Pancreas (tissue), 10 donors: ENCODE measurements around the gene RGS11. TPM values are rescaled to one million over a fixed set of nuclear protein-coding genes. Genes with fewer than 3 reads are reported as not detected.

ENCODE experiments used
- ATAC-seq, 4 donors: fragments of 200-7000 bp; cut with Tn5 transposase; one replicate each; pipeline versions ENCODE4 v1.8.0 to v1.9.1; 2020; ENCODE audit warnings: mild to moderate bottlenecking in 4 of 4, moderate library complexity in 4 of 4
- DNase-seq, 6 donors: peaks; one replicate each; pipeline ENCODE4 v3.0.0-alpha.2; 2020
- FAIRE-seq: peaks from 2 replicates; lab custom pipeline; 2012; peaks lifted over from hg19 to GRCh38; lab: Jason Lieb, UNC
- H3K27ac ChIP-seq, 4 donors: fragments of 200-600 bp; sonication (generic); 1 replicate in 3 of 4; 2 replicates in 1 of 4; pipeline versions ENCODE4 v1.5.0 to v1.8.0; 2020
- H3K27me3 ChIP-seq, 4 donors: fragments of 200-600 bp; one replicate each; pipeline ENCODE4 v1.8.0; 2021
- H3K36me3 ChIP-seq, 3 donors: fragments of 200-600 bp; sonication (generic) in 1 of 3; one replicate each; pipeline versions ENCODE4 v1.5.0 to v1.8.0; 2020 to 2021
- H3K4me1 ChIP-seq, 3 donors: fragments of 200-600 bp; one replicate each; pipeline ENCODE4 v1.8.0; 2021
- H3K4me3 ChIP-seq, 4 donors: fragments of 200-600 bp; sonication (generic) in 2 of 4; one replicate each; pipeline versions ENCODE4 v1.5.0 to v1.8.0; 2020 to 2021
- H3K9me3 ChIP-seq, 4 donors: fragments of 200-600 bp; one replicate each; pipeline ENCODE4 v1.8.0; 2021
- CTCF ChIP-seq, 4 donors: fragments of 200-600 bp; sonication (generic) in 3 of 4; IDR thresholded peaks; one replicate each; pipeline versions ENCODE4 v1.5.0 to v1.8.0; 2021; ENCODE audit warnings: antibody characterized with exemption in 4 of 4
- whole genome bisulfite sequencing, 2 donors: extraction: QIAGEN DNeasy Blood & Tissue Kit; methylation state at CpG; one replicate each; pipeline ENCODE4 v1.1.7; 2013; 5-methylcytosine and 5-hydroxymethylcytosine counted together
- intact Hi-C, 3 donors: fragments of 100-400 bp; cut with DNase I; formaldehyde crosslinking; loops; one replicate each; pipeline versions ENCODE4 v1.11.1 to v1.14.2; 2022
- polyA plus RNA-seq, 2 donors: library from polyadenylated mRNA; stranded (reverse); fragments of 200-250 nt; gene quantifications; one replicate each; pipeline ENCODE4 v1.2.3, GENCODE V29; 2013
- total RNA-seq, 6 donors: library from RNA; stranded (reverse); fragmentation: NEBNext Ultra II Directional in 4 of 6; extraction: Animal tissue kit (Norgen Biotek cat#: 25700) in 4 of 6; gene quantifications; one replicate each; pipeline versions ENCODE4 v1.2.1 to v1.2.4, GENCODE V29; 2021 to 2023
- donor health status: healthy with polysubstance abuse.
- donor health status: DM: no; HTN: no; CAD: no; lungs with moderate emphysema.
- donor health status: DM: no; HTN: no; CAD: no.
- donor health status: control.
- donor health status: control.
- donor health status: Bipolar disorder and iron deficiency.
- donor health status: DM: yes; HTN: yes; CAD: no.
- donor health status: DM: no; HTN: no; CAD: no.
- donor health status: DM: no; HTN: no; CAD: no.
- donor health status: DM: yes; HTN: yes; CAD: no.

The RGS11 gene
- total and polyA plus RNA-seq, 8 donors: 4.5 to 47.2 (median 8.1) TPM

- no peak for ATAC-seq
- Histone ChIP-seq H3K4me1 (no peaks in the 10 kb centered on the region), H3K4me3 (no peak overlapping the region), H3K27ac (no peak overlapping the region), H3K36me3 (peaks cover 0 to 9% (median 0%) of the 10 kb centered on the region in 3 donors), H3K27me3 (no peaks in the 10 kb centered on the region), H3K9me3 (no peaks in the 10 kb centered on the region)
- peak in 2 of 6 donors; percentile 27 to 68 for DNase-seq
- TF ChIP-seq CTCF (IDR thresholded peaks at IDR 0.05): no peak
- FAIRE-seq: no peak
- 93 to 96% methylated on average over 28 to 32 of the region's 32 CpGs for WGBS, 2 donors
- intact Hi-C loops: no loop called here
These were observed 17.5 kb upstream of the RGS11 start for GRCh38 chr16:293043-293775.

- DNase-seq: peak in 1 of 6 donors; percentile 25
- Histone ChIP-seq H3K36me3 (peaks cover 0 to 14% (median 0%) of the 10 kb centered on the region in 3 donors), H3K9me3 (no peaks in the 10 kb centered on the region), H3K27me3 (no peaks in the 10 kb centered on the region), H3K27ac (no peak overlapping the region), H3K4me3 (no peak overlapping the region), H3K4me1 (no peaks in the 10 kb centered on the region)
- intact Hi-C loops: no loop called here
- no peak for FAIRE-seq
- TF ChIP-seq CTCF (IDR thresholded peaks at IDR 0.05): no peak
- 78 to 80% methylated on average over 17 of the region's 17 CpGs for WGBS, 2 donors
- no peak for ATAC-seq
These were observed 15.8 kb upstream of the RGS11 start for GRCh38 chr16:291539-291938.

- DNase-seq: peak in 3 of 6 donors; percentile 39 to 83 (median 49)
- 84 to 86% methylated on average over 50 of the region's 50 CpGs for WGBS, 2 donors
- Histone ChIP-seq H3K4me3 (no peak overlapping the region), H3K27me3 (no peaks in the 10 kb centered on the region), H3K27ac (no peak overlapping the region), H3K4me1 (no peaks in the 10 kb centered on the region), H3K9me3 (no peaks in the 10 kb centered on the region), H3K36me3 (peaks cover 0 to 14% (median 0%) of the 10 kb centered on the region in 3 donors)
- peak in 2 of 4 donors; percentile 3 to 4 for ATAC-seq
- no peak for TF ChIP-seq CTCF (IDR thresholded peaks at IDR 0.05)
- intact Hi-C loops: no loop called here
- no peak for FAIRE-seq
These were observed 15.1 kb upstream of the RGS11 start for GRCh38 chr16:290681-291405.

- Histone ChIP-seq H3K4me1 (no peaks in the 10 kb centered on the region), H3K4me3 (no peak overlapping the region), H3K36me3 (peaks cover 0 to 14% (median 0%) of the 10 kb centered on the region in 3 donors), H3K27me3 (no peaks in the 10 kb centered on the region), H3K27ac (no peak overlapping the region), H3K9me3 (no peaks in the 10 kb centered on the region)
- DNase-seq (peak in 4 of 6 donors; percentile 67 to 83 (median 70)), FAIRE-seq (no peak), ATAC-seq (peak in 3 of 4 donors; percentile 33 to 60 (median 38))
- intact Hi-C loops: no loop called here
- 54 to 66% methylated on average over 25 of the region's 25 CpGs for WGBS, 2 donors
- TF ChIP-seq CTCF (IDR thresholded peaks at IDR 0.05): no peak
These were observed 14.4 kb upstream of the RGS11 start for GRCh38 chr16:290015-290680.
